Right ventricle myocardium superior (tissue), 1 donor: Measurements from ENCODE around the gene TENM3. TPM values are rescaled to one million over a fixed set of nuclear protein-coding genes. Genes with fewer than 3 reads are reported as not detected.

Experiments
- ATAC-seq: fragments of 200-7000 bp; cut with Tn5 transposase; one replicate; pipeline ENCODE4 v1.9.1; 2020; ENCODE audit warnings: mild to moderate bottlenecking; ENCODE audit not compliant: poor library complexity
- DNase-seq: peaks from one replicate; pipeline ENCODE4 v3.0.0-alpha.2; 2020
- intact Hi-C: fragments of 100-400 bp; cut with DNase I; formaldehyde crosslinking; loops from one replicate; pipeline ENCODE4 v1.11.2; 2022
- total RNA-seq: library from RNA; stranded (reverse); fragmentation: NEBNext Ultra II Directional; extraction: Animal tissue kit (Norgen Biotek cat#: 25700); gene quantifications from one replicate; pipeline ENCODE4 v1.2.1, GENCODE V29; 2021
- donor health status: DM: no; HTN: yes; CAD: no; lungs with severe emphysema.

Gene TENM3
- total RNA-seq, 1 donor from 2014 or later = 3.0 TPM

GRCh38 chr4:182415116-182415515 is 171.9 kb downstream of the TENM3 start:
- intact Hi-C loops = no loop called here
- ATAC-seq = no peak
- no peak for DNase-seq

DNA sequence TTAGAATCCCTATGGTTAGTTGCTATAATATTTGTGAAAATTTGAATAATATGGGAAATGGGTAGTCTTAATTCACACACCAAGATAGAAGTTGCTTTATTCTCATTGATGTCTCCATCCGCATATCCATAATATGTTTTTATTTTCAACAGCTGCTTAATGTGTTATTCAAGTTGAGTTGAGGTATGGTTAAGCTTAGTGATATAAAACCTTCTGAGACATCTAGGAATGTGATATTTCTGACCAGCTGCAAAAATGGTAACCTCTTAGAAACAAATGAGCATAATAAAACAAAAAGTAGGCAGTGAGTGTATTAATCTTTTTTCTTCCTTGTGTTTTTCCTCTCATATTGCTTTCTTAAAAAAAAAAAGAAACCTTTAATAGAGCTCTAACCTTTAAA is 172.9 kb downstream of the TENM3 start:
- no peak for ATAC-seq
- intact Hi-C loops = no loop called here
- no peak for DNase-seq

DNA sequence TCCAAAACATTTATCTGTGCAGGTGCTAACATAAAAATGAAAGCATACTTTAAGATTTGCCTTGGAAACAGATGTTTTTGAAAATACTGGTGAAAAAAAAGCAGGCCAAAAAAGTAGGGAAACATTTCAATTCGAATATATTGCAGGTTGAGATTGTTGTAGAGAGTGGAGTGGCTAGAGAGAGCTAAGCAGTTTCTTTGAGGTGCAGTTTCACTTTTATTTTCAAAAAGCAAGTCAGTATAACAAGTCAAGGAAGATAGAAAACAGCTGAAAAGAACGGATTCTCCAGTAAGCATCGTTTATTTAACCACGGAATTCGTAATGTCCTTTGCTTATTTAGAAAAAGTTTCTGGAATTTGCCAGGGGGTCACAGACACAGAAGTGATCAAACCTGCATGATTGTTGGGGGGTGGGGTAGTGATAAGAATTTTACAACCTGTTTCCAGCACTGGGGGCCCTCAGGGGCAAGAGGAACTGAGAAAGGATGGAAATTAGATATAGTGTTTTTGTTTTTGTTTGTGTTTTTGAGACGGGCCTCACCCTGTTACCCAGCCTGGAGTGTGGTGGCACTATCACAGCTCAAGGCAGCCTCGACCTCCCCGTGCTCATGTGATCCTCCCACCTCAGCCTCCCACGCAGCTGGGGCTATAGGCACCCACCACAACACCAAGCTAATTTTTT is 175.0 kb downstream of the TENM3 start:
- intact Hi-C loops = no loop called here
- DNase-seq (no peak), ATAC-seq (no peak)

DNA sequence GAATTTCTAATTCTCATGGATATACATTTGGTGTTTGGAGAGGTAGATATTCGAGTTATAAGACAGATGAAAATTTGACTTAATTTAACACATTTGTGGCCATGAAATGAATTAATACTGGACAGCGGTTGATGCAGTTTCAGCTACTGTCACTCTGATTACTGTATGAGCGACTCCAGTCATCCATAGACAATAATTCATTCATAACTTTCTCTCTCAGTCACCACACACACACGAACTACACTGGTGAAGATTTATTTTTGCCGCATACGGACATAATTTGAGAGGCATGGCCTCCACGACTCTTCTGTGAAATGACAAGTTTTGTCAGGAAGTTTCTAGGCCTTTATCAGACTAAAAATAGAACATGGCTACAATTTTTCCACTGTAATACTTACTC is 177.0 kb downstream of the TENM3 start:
- no peak for DNase-seq
- intact Hi-C loops = no loop called here
- ATAC-seq = no peak

- intact Hi-C loops = no loop called here
- DNase-seq (no peak), ATAC-seq (no peak)
Measured at GRCh38 chr4:182421753-182422152, 178.6 kb downstream of the TENM3 start.

DNA sequence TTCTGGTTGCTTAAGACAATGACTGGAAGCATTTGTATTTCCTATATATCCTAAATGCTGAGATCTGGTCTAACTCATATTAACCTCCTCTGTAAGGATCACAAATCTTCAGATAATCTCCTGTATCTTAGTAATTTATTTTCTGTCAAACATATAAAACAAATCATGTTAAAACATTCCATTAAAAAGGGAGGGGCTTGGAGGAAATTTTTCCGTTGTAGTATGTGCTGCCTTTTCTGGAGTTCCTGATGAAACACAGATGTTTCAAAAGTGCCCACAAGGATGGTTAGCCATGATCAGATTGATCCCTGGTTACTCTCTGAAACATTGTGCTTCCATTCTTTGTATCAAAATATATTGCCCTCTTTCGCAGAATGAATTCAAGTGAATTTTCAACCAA is 182.1 kb downstream of the TENM3 start:
- DNase-seq (no peak), ATAC-seq (no peak)
- intact Hi-C loops = no loop called here

- intact Hi-C loops = no loop called here
- ATAC-seq (no peak), DNase-seq (no peak)
Measured at GRCh38 chr4:182426901-182427300, 183.7 kb downstream of the TENM3 start.

DNA sequence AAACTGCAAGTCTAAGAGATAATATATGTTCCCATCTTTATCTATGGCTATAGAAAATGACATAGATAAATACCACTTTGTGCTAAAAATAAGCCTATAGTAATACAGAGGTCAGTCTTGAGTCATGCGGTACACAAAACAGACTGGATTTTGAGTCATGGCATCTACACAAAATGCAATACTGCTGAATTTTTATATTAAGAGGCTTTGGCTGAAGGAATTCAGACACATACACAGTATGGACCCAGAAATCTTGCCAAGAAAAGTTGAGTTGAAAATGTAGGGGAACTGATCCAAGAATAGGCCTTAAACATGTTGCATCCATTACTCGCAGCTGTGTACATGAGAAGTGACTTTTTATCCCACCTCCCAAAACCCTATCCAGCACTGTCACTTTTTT is 184.4 kb downstream of the TENM3 start:
- no peak for ATAC-seq
- intact Hi-C loops = no loop called here

GRCh38 chr4:182429896-182430295 is 186.7 kb downstream of the TENM3 start:
- DNase-seq (no peak), ATAC-seq (no peak)
- intact Hi-C loops = no loop called here

More for the DNA sequence above, 184.4 kb downstream of the TENM3 start:
- DNase-seq = no peak

GRCh38 chr4:182432819-182433218 is 189.6 kb downstream of the TENM3 start:
- ATAC-seq (no peak), DNase-seq (no peak)
- intact Hi-C loops = no loop called here

DNA sequence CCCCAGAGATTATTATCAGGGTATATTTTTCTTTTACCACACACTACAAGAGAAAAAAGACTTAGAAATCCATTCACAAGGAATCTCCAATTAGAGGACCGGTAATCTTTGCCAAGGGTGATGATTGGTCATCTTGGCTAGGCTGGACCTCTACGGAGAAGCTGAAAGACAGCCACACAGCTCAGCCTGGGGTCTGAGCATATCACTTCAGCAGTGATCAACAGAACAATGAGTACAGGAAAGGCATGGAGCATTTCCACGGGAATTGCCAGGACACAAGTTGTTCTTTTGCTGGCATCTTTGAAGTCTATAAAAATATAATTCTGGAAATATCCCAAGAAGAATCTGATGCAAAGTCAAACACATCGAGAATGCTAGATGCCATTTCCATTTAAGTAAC is 191.5 kb downstream of the TENM3 start:
- no peak for ATAC-seq
- no peak for DNase-seq
- intact Hi-C loops = no loop called here

DNA sequence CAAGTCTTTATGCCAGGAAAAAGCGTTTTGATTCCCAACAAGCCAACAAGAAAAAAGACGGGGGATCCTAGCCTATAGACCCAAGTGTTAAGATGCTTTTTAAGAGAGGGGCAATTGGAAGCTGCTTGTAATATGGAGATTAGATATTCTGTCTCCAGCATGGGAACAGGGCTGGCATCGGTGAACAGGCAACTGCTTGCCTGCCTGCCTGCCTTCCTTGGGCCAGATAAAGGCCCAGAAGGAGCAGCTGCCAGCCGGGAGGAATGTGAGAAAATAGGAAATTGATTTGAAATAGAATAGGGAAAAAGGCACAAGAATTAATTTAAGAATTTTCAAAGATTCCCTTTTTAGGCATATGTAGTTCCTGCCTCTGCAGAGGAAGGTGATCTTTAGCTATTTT is 192.2 kb downstream of the TENM3 start:
- no peak for ATAC-seq
- no peak for DNase-seq
- intact Hi-C loops = no loop called here

- intact Hi-C loops = no loop called here
- no peak for ATAC-seq
Measured at GRCh38 chr4:182443070-182443469, 199.9 kb downstream of the TENM3 start.

GRCh38 chr4:182447767-182448280 is 204.6 kb downstream of the TENM3 start:
- DNase-seq = no peak
- intact Hi-C loops = no loop called here
- peak; percentile 30 for ATAC-seq

More at GRCh38 chr4:182443070-182443469, 199.9 kb downstream of the TENM3 start:
- DNase-seq = no peak

DNA sequence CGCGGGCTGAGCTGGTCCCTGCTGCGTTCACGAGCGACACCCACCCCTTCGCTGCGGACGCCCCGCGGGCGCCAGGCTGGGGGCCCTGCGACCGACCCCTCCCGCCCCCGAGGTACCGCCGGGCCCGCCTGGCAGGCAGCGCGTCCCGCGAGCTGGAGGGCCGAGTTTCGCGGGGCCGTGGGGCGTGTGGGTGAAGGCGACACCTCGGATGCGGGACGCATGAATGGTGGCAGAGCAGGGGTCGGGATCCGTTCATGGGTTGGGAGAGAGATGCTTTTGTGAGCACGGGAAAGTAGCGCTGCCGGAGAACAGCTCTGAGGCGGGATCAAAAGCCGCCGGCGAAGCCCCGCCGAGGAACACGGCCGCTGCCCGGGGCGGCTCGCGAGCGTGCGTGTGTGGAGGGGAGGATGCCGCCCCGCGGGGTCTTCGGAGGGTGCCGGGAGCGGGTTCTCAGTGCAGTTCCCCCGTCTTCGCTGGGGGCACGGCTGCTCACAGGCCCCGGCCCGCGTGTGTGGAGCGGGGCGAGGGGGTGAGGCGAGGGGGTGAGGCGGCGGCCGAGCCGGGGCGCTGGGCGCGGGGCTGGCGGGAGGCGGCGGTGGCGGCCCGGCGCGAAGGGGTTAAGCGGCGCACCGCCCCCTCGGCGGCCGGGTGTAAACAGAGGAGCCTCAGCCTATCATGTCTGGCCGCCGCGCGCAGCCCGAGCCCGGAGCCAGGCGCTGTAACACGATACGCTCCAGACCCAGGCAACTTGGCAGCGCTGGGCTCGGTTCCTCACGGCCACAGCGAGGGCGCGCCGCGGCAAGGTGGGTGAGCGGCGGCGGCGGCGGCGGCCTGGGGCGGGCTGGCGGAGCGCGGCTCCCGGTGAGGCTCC is 205.3 kb downstream of the TENM3 start:
- ATAC-seq (peak; percentile 99), DNase-seq (peak; percentile 95)
- intact Hi-C loops = no loop called here

DNA sequence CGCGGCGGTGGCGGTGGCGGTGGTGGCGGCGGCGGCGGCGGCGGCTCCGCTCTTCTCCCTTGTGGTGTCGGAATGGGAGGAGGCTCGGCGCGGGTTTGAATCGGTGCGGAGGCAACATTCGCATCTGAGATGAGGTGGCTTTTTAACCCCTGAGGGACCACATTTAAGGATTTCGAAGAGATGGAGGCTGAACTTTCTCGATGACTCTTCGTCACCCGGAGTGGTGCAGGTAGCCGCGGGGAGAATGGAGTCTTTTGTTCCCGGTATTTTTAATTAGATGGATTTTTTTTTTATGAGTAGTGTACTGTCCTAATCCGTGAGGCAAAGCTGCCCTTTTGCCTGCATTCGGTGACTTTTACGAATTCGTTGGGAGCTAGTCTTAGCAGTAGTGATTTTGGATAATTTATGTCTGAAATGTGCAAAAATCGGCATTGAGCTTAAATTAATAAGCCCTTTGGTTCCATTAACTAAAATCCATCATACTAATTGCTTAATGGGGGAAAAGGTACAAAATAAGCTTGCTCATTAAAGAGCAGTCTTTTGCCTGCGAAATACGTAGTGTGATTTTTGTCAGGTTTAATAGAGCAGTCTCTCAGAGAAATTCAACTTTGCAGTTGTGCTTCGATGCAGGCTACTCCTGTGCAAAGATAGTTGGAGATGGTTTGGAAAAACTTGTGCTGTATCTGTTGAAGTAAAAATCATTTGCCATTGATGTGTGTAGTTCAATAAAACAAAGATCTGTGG is 206.2 kb downstream of the TENM3 start:
- DNase-seq = no peak
- intact Hi-C loops = no loop called here
- no peak for ATAC-seq

DNA sequence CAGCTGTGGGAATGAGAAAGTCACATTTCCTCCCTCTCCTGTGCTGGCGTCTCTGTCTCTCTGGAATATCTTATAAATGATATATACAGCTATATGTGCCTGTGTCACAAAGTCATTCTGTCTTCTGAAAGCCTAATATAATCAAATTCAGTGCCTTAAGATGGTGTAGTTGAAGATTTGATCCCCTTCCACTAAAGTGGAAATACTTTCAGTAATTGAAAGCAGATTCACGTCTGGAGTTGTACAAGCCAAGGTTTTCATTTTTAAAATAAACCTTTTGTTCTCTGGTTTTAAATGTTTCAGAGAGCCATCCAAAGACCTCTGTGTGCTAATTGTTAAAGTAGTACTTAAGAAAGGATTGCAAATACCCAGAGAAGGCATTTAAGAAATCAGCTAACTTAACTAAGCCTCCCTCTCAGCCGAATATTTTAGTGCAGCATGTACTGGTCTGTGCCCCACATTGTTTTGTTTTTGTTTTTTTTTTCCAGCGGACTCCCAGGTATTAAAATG is 206.8 kb downstream of the TENM3 start:
- intact Hi-C loops = no loop called here
- no peak for DNase-seq
- ATAC-seq = no peak

GRCh38 chr4:182451441-182451840 is 208.2 kb downstream of the TENM3 start:
- intact Hi-C loops = no loop called here
- no peak for DNase-seq
- ATAC-seq = no peak

DNA sequence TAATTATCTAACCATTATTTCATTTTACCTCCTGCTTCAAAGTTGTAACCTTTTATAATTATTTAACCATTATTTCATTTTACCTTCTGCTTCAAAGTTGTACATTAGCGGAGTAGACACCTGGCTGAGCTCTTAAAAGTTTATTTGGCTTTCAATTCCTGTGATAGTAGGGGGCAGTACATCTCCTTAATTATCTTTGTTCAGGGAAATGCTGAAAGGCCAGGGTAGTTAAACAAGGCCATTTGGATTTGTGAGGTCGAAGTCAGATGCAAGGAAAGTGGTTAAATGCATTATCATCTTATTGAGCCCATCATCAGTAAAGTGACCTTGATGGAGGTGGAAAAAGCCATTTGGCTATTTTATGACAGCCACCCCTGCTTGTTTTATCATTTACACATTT is 210.6 kb downstream of the TENM3 start:
- ATAC-seq (no peak), DNase-seq (no peak)
- intact Hi-C loops = no loop called here
